ENCODE measurements around the gene UGDH.
"Not testable (repeated sequence)": the region's sequence is repeated elsewhere in the genome, so short reads cannot be mapped to it uniquely, and the experiment has no call there.

Gene UGDH

DNA sequence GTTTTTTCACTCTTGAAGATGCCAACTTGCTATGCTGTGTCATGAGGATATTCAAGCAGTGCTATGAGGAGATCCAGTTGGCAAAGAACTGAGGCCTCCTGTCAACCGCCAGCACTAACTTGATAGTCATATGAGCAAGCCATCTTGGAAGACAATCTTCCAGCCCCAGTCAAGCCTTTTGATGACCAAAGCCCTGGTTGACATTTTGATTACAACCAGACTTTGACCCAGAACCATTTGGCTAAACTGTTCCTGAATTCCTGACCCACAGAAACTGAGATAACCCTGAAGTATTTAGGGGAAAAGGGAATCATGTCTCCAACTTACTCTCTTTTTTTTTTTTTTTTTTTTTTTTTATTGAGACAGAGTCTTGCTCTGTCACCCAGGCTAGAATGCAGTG, 32.9 kb downstream of the UGDH start:
- no peak for DNase-seq

DNA sequence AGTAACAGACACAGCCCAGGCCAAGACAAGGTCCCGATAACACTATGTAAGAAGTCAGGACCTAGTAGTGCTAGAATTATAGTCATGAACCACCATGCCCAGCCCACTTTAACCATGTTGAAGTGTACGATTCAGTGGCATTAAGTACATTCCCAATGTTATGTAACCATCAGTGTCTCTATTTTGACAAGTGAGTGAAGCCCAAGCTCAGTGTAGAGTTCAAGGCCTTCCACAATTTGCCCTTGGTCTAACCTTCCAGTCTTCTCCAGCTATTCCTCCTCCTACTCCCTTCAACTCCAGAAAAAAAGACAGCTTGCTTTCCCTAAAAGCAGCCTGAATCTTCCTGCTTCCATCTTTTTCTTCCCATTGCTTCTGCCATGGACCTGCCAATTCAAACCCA, 36.9 kb downstream of the UGDH start:
- DNase-seq = no peak

DNA sequence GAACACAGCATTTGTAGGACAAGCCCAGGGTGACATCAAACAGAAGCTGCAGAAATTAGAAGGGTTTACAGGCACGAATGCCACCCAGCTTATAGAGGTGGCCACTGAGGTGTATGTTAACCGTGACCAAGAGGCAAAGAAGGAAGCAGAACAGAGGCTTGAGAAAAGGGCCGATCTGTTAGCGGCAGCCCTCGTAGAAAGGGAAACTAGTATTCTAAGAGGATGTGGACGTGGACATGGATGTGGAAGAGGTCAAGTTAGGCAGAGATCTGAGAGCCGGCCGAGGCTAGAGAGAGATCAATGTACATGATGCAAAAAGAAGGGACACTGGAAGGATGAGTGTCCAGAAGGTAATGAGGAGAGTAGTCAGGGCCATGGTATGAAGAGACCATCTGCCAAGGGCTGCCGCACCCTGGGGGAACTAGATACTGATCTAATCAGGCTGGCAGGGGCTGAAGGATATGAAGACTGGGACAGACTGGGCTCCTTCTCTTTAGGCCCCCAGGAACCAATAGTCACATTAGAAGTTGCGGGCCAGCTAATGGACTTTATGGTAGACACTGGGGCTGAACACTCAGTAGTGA, 40.9 kb downstream of the UGDH start:
- no peak for DNase-seq

DNA sequence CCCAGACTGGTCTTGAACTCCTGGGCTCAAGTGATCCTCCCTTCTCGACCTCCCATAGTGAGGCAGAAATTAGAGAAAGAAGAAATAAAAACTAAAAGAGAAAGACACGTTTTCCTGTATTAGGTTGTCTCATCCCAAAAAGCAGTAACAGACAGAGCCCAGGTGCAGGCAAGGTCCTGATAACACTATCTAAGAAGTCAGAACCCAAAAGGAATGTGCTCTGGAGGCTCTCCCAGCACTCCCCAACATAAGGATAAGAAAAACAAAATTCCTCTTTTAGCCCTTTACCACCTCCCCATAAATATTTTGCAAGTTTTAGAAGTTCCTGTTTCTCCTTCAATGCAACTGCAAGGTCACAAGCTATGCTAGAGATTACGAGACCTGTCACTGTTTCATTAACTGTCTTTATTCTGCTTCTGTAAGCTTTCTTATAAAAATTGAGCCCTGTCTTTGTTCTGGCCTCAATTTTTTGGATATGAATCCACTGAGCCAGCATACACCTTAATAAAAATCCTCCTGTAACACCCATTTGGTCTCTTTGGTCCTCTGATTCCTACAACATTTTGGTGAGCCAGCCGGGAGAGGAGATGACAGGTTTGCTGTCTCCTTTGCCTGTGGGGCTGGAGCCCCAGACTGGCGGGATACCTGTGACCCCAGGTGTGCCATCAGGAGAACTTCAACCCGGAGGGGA, 42.5 kb downstream of the UGDH start:
- no peak for DNase-seq

DNA sequence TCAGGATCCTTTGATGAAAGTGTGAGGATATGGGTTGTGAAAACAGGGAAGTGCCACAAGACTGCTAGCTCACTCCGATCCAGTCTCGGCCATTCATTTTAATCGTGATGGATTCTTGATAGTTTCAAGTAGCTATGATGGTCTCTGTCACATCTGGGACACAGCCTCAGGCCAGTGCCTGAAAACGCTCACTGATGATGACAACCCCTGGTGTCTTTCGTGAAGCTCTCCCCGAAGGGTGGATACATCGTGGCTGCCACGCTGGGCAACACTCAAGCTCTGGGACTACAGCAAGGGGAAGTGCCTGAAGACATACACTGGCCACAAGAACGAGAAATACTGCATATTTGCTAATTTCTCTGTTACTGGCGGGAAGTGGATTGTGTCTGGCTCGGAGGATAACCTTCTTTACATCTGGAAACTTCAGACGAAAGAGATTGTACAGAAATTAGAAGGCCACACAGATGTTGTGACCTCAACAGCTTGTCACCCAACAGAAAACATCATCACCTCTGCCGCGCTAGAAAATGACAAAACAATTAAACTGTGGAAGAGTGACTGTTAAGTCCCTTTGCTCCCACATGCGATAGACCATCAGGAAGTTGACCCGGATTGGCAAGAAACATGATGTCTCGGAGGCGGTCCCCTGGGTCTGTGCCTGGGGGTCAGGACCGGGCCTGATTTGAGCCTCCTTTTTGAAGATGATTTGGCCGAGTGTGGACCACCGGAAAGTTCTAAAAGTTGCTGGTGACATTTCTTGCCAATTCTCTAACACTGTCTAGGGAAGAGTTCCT, 46.1 kb downstream of the UGDH start:
- no peak for DNase-seq

DNA sequence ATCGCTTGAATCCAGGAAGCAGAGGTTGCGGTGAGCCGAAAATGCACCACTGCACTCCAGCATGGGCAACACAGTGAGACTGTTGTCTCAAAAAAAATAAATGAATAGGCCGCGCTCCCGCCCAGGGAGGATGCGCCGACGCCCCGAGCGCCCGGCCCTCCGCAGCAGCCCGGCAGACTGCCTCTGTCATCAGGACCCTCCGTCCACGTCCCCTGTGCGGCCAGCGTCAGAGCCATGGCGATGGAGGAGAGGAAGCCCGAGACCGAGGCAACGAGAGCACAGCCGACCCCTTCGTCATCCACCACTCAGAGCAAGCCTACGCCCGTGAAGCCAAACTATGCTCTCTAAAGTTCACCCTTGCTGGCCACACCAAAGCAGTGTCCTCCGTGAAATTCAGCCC, 47.0 kb downstream of the UGDH start:
- no peak for DNase-seq

DNA sequence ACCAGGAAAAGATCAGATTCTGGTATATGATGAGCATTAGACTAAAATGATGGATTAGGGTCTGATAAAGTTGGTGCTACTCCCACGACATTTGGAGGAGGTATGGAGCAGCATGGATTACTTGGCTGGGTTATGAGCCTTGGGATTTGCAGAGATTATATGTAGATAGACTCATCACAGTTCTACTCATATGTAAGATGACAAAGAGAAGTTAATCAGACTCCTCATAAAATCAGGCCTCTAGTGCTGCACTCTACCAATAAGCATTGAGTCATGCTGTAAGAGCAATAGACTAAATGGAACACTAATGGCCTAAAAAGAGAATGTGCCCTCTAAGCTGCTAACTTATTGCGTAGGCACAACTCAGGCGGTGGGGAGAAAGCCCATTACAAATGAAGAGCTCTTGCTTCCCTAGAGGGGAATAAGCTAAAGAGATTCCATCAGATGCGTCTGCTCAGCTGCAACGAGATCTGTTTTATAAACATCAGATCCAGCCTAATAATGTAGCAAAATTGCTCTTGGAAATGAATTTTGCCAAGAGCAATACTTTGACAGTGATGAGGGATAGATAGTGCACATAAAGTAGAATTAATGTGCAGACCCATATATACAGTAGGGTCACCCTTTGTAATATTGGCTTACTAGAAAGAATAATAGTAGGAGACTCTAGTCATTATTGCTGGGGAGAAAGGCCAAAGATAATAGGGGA, 50.9 kb downstream of the UGDH start:
- DNase-seq = no peak

DNA sequence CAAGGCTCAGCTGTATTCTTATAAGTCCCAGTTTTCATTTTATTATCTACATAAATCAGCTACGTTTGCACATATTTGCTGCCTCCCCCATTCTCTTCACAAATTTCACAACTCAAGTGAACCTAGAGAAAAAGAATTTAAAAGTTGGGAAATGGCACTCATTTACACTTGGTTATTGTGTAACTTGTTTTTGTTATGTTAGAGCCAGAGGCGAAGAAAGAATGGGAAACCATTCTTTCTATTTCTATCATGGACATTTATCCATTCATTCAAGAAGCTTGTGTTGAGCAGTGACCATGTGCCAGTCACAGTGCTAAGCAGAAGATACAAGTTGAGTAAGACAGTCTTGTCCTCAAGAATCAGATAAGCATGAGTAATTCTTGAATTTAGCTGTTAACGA, 54.8 kb downstream of the UGDH start:
- DNase-seq = no peak

DNA sequence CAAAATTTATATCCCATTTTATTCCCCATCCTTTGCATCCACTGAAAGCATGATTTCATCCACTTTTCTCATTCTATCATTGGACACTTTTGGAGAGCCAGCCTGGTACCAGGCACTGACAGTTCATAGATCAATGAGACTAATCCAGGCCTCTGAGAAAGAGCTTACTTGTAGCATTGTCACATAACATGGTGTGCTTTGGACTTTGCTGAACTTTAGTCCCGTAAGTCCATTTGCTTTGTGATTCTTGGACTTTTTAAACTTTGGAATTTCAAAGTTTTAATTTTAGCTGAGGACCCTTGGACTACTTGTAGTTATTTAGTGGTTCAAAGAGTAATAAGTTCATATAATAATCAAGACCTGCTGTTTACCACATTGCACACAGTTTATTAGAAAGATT, 56.8 kb downstream of the UGDH start:
- DNase-seq = no peak

DNA sequence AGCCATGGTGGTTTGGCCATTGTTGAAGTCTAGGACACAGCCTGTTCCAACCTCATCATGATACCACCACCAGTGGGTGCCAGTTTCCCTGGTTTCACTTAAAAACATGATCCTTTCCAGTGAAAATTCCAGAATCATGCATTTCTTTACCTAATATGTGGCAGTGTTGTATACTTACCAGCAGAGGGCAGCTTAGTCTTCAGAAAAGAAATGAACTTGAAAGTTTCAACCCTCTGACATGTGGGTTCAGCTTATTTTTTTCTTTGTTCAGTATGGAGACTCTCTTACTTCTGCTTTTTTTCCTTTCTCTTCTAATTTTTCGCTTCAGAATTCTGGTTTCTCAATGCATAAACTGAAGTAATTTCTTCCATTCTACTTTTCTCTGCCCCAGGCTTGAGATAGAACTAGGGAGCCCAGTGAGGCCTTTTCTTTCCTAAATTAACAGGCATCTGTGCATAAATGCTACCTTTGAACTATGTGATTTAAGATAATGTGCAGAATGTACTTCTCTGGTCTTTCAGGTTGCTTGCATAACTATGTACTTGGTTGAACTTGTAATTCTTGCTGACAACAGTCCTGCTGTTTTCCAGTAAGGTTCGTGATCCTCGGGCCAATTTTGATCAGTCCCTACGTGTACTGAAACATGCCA, 57.7 kb downstream of the UGDH start:
- DNase-seq = peak; percentile 6

DNA sequence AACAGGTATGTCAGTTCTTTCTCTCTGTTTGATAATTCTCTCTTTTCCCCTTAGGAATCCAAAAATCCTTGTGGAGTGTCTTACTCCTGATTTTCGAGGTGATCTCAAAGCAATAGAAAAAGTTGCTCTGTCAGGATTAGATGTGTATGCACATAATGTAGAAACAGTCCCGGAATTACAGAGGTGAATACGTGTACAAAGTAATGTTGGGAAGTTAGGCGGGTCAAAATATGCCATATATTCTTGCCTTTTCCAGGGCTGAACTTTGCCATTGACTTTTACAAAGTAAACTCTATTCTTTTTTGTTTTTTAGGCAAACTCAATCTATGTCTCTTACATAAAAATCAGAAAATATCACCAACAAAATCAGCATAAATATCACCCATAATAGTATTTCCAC, 59.8 kb downstream of the UGDH start:
- DNase-seq = no peak

DNA sequence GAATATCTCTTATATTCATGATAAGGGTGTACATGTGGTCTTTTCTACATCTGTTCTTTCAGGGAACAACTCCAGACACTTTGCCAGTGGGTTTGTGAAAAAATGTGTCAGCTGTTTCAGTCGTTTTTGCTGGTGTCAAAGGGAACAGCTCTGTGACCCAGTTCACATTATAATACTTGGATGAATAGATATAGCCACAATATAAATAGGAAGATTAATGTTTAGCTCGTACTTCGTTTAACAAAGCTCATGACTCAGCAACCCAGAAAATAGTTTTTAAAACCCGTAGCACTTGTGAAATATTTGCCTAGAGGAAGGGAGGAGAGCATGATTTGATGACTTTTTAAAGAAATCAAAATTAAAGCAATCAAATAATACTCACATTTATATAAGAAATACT, 60.5 kb downstream of the UGDH start:
- no peak for DNase-seq

DNA sequence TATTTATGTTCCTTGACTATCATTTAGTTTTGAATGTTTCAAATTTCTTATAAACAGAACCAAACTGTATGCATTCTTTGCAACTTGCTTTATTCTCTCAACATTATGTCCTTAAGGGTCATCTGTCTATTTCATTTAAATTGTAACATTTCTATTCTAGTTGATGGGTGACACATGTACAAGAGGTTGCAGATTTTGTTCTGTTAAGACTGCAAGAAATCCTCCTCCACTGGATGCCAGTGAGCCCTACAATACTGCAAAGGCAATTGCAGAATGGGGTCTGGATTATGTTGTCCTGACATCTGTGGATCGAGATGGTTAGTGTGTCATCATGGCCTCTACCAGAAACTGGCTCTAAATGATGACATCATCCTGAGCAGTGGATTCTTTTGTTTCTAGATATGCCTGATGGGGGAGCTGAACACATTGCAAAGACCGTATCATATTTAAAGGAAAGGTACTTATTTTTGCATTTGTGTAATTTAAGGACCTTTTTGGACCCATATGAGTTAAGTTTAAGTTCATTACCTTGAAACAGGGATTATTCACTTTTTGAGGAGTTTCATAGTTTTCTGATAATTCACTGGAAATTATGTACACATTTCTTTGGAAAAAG, 62.2 kb downstream of the UGDH start:
- no peak for DNase-seq

DNA sequence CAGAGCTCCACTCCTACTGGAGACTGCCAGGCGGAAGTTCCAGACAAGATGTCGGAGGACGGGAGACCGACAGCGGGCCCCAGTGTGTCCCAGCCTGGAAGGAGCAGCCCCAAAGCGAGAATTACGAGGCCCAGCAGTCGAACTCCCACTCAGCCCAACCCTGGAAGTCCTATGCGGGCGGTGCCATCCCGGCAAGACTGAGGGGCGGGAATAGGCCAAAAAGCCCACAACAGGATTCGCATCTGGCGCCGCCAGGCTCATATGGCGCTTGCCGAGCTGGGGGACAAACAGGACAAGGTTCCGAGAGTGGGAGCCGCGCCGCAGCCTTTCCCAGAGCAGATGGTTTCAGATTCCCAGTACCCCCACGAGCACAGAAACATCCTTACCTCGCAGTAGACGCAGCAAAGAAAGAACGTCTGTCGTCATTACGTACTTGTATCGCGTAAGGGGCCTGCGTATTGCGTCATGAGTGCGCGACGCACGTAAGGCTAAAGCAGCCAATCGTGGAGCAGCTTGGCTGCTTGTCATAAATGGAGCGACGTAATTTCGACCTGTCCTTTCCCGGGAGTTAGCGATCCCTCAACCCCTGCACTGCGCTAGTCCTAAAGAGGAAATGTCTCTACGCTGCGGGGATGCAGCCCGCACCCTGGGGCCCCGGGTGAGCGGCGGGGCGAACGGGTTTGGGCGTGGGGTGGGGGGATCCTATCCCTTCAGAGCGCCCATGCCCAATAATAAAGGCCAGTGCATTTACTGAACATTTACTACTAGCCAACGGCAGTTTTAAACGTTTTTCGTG, 68.5 kb downstream of the UGDH start, which contains the start of the genes LIAS and RPL9:
TSS of gene LIAS (plus strand) at position 552 of the 796 bp plus-strand sequence. CDS start at position 614, 62 bp downstream.
TSS of gene RPL9 (minus strand) at position 418 of the 796 bp plus-strand sequence. CDS start 483 bp downstream, outside the sequence.
- peak; percentile 85 for DNase-seq

DNA sequence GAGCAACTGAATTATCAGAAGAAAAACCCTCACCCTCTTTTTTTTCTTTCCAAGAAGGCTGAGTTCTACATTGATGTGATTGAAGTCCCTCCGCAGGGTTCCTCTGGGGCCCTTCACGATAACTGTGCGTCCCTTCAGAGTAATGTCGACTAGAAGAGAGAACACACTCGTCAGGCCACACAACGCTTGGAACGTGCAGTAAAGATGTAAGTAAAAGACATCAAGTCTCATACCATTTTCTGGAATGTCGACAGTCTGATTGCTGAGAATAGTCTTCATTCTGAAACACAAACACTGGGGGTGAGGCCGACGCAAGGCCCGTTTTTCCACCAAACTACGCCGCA, 69.1 kb downstream of the UGDH start:
- not testable (repeated sequence) for DNase-seq

DNA sequence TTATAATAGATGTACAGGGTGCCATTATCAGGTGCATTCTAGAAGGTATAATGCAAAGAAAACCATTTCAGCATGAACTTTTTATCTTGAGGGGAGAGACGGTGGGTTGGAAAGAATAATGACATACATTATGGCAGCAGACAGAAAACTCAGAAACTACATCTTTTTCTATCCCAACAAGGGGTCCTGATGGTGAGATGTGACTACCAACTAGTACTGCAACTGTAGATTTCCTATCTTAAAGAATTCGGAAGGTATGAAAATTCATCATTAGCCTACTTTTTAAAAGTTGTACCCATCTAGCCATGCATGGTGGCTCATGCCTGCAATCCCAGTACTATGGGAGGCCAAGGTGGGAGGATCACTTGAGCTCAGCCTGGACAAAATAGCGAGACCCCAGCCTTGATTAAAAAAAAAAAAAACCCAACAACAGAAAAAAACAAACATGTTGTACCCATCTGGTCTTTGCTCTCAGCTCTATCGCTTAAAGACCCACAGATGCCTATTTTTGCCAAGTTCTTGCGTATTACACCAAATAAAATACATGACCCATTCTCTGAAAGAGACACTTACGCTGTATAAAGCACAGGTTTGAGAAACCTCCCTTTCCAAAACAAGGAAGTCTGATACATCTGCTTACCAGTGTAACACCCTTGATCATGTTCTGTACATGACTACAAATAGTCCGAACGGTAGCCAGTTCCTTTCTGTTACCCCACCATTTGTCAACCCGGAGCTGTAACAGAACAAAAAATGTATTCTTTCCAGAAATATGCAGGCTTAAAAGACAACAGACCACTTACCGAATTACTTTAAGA, 70.1 kb downstream of the UGDH start:
- no peak for DNase-seq

DNA sequence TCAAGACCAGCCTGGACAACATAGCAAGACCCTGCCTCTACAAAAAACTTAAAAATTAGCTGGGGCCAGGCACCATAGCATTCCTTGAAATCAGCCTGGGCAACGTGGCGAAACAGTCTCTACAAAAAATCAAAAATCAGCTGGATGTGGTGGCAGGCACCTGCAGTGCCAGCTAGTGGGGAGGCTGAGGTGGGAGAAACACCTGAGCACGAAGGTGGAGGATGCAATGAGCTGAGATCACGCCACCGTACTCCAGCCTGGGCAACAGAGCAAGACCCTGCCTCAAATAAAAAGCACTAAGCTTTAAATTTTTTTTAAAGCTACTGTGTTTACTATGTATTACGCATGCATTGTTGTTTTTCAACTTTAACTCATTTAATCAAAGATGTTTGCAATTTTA, 71.8 kb downstream of the UGDH start:
- no peak for DNase-seq

DNA sequence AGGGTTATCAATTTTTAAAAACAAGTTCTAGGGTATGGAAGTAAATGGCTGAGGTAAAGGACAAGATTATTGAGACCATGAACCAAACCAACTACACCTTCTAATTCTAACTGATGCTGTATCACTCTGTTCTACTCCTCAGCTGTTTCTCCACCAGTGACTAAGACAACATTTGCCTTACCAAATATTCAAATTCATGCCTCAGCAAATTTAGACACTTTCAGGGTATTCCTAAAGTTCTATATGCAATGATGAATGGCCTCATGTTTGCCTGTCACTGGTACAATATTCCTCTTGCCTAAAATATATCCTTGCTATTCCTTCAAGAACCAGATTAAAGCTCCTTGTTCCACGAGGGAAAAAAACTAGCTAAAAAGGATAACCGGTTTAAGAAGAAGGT, 73.5 kb downstream of the UGDH start:
- no peak for DNase-seq

DNA sequence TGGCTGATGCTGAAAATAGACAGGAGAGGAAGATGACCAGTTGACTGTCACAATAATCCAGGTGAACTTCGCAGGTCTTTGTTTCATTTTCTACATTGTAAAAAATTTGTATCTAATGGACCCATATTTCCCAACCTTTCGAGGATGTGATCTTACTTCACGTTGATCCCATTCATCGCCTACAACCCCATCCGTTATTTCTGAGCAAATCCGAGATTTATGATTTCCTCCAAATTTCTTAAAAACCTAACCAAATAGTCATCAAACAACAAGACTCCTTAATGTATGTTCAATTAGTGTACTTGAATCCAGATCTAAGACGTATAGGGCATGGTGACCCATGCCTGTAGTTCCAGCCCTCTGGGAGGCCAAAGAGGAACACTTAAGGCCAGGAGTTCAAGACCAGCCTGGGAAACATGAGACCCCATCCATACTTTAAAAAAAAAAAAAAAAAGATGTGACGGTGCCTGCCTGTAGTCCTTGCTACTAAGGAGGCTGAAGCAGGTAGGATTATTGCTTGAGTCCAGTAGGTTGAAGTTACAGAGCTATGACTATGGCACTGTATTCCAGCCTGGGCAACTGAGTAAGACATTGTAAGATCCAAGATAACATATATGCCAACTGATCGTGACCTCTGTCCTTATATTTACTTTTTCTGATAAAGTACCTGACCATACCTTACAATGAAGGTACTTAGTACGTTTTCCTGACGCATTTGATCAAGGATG, 74.2 kb downstream of the UGDH start:
- no peak for DNase-seq

Measured in GOT3 (cell line).